RCC 7860 (cell line): Measurements from ENCODE around the gene PMIS2.

ENCODE experiments used
- DNase-seq: peaks from one replicate; pipeline ENCODE4 v3.0.0-alpha.2; 2015; ENCODE audit warnings: low spot score
- FAIRE-seq: peaks from 2 replicates; lab custom pipeline; 2012; peaks lifted over from hg19 to GRCh38; lab: Jason Lieb, UNC

The PMIS2 gene

GRCh38 chr19:35585848-35586247 lies at the start of gene PMIS2:
Gene PMIS2, plus strand, starts transcription at chr19:35586173. Its CDS starts 87 bp downstream, at chr19:35586260.
- FAIRE-seq (no peak), DNase-seq (no peak)

GRCh38 chr19:35539314-35539713 lies 46.7 kb upstream of the PMIS2 start:
- DNase-seq (no peak), FAIRE-seq (no peak)

- no peak for FAIRE-seq
- DNase-seq = no peak
Measured at GRCh38 chr19:35539850-35540249, 46.1 kb upstream of the PMIS2 start.

- FAIRE-seq (no peak), DNase-seq (no peak)
Measured at GRCh38 chr19:35540356-35540927, 45.5 kb upstream of the PMIS2 start.

GRCh38 chr19:35542209-35542608 lies 43.8 kb upstream of the PMIS2 start:
- no peak for DNase-seq
- no peak for FAIRE-seq

GRCh38 chr19:35543280-35544109 lies 42.5 kb upstream of the PMIS2 start:
- FAIRE-seq (no peak), DNase-seq (no peak)

GRCh38 chr19:35544110-35544802 lies 41.7 kb upstream of the PMIS2 start:
- DNase-seq (no peak), FAIRE-seq (no peak)

- FAIRE-seq (no peak), DNase-seq (peak; percentile 60)
Measured at GRCh38 chr19:35545001-35545854, 40.7 kb upstream of the PMIS2 start, which contains the start of gene TMEM147. Gene TMEM147, plus strand, starts transcription at chr19:35545626. Its CDS starts 114 bp downstream, at chr19:35545740.

GRCh38 chr19:35545855-35546381 lies 40.1 kb upstream of the PMIS2 start:
- DNase-seq (no peak), FAIRE-seq (no peak)

GRCh38 chr19:35546532-35546931 lies 39.4 kb upstream of the PMIS2 start:
- no peak for DNase-seq

GRCh38 chr19:35549174-35549788 lies 36.7 kb upstream of the PMIS2 start:
- DNase-seq = peak; percentile 33
- FAIRE-seq = no peak

More at GRCh38 chr19:35546532-35546931, 39.4 kb upstream of the PMIS2 start:
- no peak for FAIRE-seq

- no peak for FAIRE-seq
- DNase-seq = no peak
Measured at GRCh38 chr19:35549879-35550523, 36.0 kb upstream of the PMIS2 start.

GRCh38 chr19:35551091-35551810 lies 34.7 kb upstream of the PMIS2 start:
- no peak for DNase-seq
- no peak for FAIRE-seq

- DNase-seq (no peak), FAIRE-seq (no peak)
Measured at GRCh38 chr19:35552534-35553384, 33.2 kb upstream of the PMIS2 start.

- no peak for DNase-seq
- FAIRE-seq = no peak
Measured at GRCh38 chr19:35553385-35554000, 32.5 kb upstream of the PMIS2 start.

GRCh38 chr19:35554076-35554475 lies 31.9 kb upstream of the PMIS2 start:
- DNase-seq (no peak), FAIRE-seq (no peak)

- DNase-seq = peak; percentile 10
- no peak for FAIRE-seq
Measured at GRCh38 chr19:35555301-35556005, 30.5 kb upstream of the PMIS2 start.
